Measurements from ENCODE around the gene FURIN.
"Not testable (repeated sequence)": the region's sequence is repeated elsewhere in the genome, so short reads cannot be mapped to it uniquely, and the experiment has no call there.

Gene FURIN

GRCh38 chr15:90844696-90845095 is 23.7 kb upstream of the FURIN start:
- no peak for DNase-seq (ENCODE audit: low read depth)

DNA sequence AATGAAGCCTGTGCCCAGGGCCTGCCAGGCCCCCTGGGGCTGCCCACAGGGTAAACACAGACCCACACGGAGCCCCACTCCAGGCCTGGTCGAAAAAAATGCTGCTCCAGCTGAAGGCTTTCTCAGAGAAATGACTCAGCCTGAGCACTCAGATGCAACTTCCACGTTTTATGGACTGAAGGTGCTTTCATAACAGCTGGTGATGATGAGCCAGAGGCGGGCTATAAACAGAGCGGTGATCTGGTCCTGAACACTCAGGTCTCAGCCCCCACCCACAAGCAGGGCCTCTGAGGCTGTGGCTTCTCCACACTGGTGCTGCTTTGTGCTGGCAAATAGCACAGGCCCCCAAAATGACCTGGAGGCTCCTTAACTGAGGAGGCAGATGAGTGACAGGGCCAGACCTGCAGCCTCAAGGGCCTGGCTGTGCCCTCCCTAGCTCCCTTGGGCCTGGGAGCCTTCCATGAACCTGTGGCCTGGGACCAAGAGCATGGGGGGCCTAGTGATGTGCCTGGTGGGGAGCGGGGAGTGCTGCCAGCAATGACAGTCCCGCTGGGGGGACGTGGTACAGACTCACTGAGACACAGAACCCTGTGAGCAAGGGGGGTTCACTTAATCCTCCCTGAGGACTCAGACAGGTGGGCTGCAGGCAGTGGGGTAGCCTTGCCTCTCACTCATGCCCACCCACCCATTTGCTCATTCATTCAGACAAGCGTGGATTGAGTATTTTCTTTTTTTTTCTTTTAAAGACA is 23.0 kb upstream of the FURIN start:
- DNase-seq (ENCODE audit: low read depth), result peak; percentile 69

- not testable (repeated sequence) for DNase-seq (ENCODE audit: low read depth)
Measured at GRCh38 chr15:90849424-90849823, 19.0 kb upstream of the FURIN start.

- no peak for DNase-seq (ENCODE audit: low read depth)
Measured at GRCh38 chr15:90851114-90851513, 17.3 kb upstream of the FURIN start.

GRCh38 chr15:90851940-90852339 is 16.4 kb upstream of the FURIN start:
- DNase-seq (ENCODE audit: low read depth), result no peak

- no peak for DNase-seq (ENCODE audit: low read depth)
Measured at GRCh38 chr15:90855139-90855538, 13.2 kb upstream of the FURIN start.

- no peak for DNase-seq (ENCODE audit: low read depth)
Measured at GRCh38 chr15:90857337-90857736, 11.1 kb upstream of the FURIN start.

DNA sequence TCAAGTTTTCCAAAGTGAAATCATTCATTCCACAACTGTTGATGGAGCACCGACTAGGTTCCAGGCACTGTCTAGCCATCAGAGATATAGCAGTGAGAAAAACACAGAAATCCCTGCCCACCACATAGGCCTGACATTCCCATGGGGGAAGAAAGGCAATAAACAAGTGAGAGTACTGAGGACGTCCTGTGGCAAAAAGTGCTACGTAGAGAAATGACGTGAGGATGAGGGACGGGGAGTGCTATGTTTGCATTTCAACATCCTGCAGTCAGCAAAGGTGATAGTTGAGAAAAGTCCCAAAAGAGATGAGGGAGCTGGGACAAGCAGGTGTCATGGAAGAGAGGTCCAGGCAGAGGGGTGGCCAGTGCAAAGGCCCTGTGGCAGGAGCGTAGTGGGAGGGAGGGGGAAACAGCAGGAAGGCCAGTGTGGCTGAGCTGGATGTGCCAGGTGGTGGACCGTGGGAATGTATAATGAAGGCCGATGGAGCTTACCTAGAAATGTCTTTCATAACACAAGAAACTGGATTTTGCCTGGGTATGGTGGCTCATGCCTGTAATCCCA is 10.4 kb upstream of the FURIN start:
- no peak for DNase-seq (ENCODE audit: low read depth)

GRCh38 chr15:90859234-90860131 is 8.9 kb upstream of the FURIN start:
- no peak for DNase-seq (ENCODE audit: low read depth)

GRCh38 chr15:90860450-90860849 is 7.9 kb upstream of the FURIN start:
- no peak for DNase-seq (ENCODE audit: low read depth)

DNA sequence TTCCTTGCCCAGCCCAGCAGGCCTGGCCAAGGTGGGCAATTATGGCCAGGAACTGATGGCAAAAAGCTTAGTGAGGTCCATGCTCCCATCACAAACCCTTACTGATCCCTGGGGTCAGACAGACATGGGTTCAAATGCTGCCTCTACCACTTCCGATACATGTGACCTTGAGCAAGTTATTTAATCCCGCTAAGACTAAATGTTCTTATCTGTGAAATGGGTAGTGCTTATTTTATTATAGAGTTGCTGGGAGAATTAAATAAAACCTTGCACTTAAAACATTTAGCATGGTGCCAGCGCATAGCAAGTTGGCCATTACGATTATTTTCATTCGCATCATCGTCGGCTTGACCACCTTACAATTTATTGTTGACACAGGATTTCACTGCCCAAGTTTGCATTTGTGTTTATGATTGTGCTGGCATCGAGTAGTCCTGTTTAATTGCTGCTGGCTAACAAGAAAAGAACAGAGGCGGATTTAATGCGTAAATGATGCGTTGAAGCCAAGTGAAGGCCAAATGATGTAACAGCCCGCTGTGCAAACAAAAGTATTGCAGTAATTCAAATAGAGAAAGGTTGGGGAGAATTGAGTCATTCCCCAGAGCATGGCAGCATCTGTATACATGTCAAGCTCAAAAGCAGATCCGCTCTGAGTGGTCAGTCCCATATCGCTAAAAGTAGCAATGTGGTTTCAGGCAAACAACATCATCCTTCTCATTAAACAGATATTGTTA is 7.3 kb upstream of the FURIN start:
- DNase-seq (ENCODE audit: low read depth), result no peak

- no peak for DNase-seq (ENCODE audit: low read depth)
Measured at GRCh38 chr15:90862487-90862886, 5.9 kb upstream of the FURIN start.

- DNase-seq (ENCODE audit: low read depth), result no peak
Measured at GRCh38 chr15:90862964-90863778, 5.2 kb upstream of the FURIN start.

GRCh38 chr15:90863987-90864386 is 4.4 kb upstream of the FURIN start:
- DNase-seq (ENCODE audit: low read depth), result no peak

GRCh38 chr15:90864507-90864906 is 3.9 kb upstream of the FURIN start:
- no peak for DNase-seq (ENCODE audit: low read depth)

DNA sequence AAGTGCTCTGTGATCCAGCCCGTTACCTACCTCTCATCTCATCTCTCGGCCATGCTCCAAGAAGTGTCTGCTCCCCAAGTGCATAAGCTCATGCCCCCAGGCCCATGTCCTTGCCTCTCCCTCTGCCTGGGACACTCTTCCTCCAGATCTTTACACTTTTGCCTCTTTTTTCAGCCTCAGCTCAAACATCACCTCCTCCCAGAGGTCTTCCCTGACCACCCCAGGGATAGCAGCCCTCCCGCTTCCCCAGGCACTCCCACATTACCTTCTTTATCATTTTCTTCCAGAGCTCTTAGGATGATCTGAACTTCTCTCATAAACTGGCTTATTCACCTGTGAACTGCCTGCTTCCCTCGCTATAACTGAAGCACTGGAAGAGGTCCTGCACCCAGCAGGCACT is 2.7 kb upstream of the FURIN start:
- no peak for DNase-seq (ENCODE audit: low read depth)

DNA sequence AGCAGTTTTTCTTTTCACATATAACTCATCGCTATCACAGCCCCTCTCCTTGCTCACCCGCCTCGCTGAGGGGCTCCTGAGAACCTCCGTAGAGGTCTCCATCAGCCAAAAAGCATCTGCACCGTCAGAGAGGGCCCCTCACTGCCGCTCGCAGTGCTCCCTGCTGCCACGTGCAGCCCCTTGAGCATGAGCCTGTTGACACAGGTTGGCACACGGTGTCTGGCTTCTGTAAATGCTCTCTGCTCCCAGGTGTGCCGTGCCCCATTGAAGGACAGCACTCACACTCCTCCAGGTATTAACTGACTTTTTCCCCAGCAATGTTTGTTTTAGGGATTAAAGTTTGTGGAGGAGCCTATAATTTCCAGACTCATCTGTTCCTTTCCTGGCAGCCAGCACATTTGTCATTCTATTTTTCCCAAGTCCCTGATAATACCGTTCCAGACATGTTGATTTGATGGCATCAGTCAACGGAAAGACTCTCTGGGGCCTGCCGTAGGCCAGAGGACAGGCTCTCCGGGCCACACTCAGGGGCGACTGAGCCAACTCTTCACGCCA is 2.1 kb upstream of the FURIN start:
- no peak for DNase-seq (ENCODE audit: low read depth)

DNA sequence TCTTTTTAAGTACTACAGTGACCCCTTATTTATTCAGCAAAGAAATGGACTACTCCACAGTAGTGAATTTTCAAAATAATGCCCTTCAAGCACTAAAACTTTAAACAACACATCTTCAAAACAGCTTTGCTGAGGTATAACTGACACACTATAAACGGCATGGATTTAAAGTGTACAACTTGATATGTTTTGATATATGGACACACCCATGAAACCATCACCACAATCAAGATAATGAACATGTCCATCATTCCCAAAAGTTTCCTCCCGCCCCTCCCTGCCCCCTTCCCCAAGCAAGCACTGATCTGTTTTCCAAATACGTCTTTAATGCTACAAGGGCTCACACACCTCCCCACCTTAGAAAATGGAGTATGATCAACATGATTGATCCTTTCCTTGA is 1.6 kb upstream of the FURIN start:
- DNase-seq (ENCODE audit: low read depth), result no peak

GRCh38 chr15:90869140-90869541 is 753 bp downstream of the FURIN start:
- DNase-seq (ENCODE audit: low read depth), result no peak

- DNase-seq (ENCODE audit: low read depth), result no peak
Measured at GRCh38 chr15:90869601-90870353, 1.4 kb downstream of the FURIN start.

All from HS-5 (cell line).